GM18526 (cell line): ENCODE measurements around the gene KCNAB1.

Experiments
- POLR2A ChIP-seq: IDR thresholded peaks from 3 replicates; pipeline ENCODE4 v1.6.1; 2011; ENCODE audit not compliant: insufficient read length; ENCODE audit errors: extremely low read depth

Gene KCNAB1

GRCh38 chr3:156230278-156230900 lies 110.0 kb downstream of the KCNAB1 start:
- no peak for TF ChIP-seq POLR2A

GRCh38 chr3:156233876-156234275 lies 113.5 kb downstream of the KCNAB1 start:
- no peak for TF ChIP-seq POLR2A

- no peak for TF ChIP-seq POLR2A
Observed at GRCh38 chr3:156236556-156237260, 116.3 kb downstream of the KCNAB1 start.

- no peak for TF ChIP-seq POLR2A
Observed at GRCh38 chr3:156240642-156241041, 120.3 kb downstream of the KCNAB1 start.

- no peak for TF ChIP-seq POLR2A
Observed at GRCh38 chr3:156246961-156247725, 126.8 kb downstream of the KCNAB1 start.

GRCh38 chr3:156250550-156250949 lies 130.2 kb downstream of the KCNAB1 start:
- TF ChIP-seq POLR2A = no peak

- TF ChIP-seq POLR2A = no peak
Observed at GRCh38 chr3:156251424-156251823, 131.0 kb downstream of the KCNAB1 start.

GRCh38 chr3:156252656-156253055 lies 132.3 kb downstream of the KCNAB1 start:
- TF ChIP-seq POLR2A = no peak

- no peak for TF ChIP-seq POLR2A
Observed at GRCh38 chr3:156253150-156253549, 132.8 kb downstream of the KCNAB1 start.

GRCh38 chr3:156256256-156256655 lies 135.9 kb downstream of the KCNAB1 start:
- no peak for TF ChIP-seq POLR2A

GRCh38 chr3:156256945-156257344 lies 136.6 kb downstream of the KCNAB1 start:
- TF ChIP-seq POLR2A = no peak

- no peak for TF ChIP-seq POLR2A
Observed at GRCh38 chr3:156258301-156258700, 137.9 kb downstream of the KCNAB1 start.

GRCh38 chr3:156259896-156260295 lies 139.5 kb downstream of the KCNAB1 start:
- no peak for TF ChIP-seq POLR2A

- no peak for TF ChIP-seq POLR2A
Observed at GRCh38 chr3:156260331-156260730, 140.0 kb downstream of the KCNAB1 start.

GRCh38 chr3:156264771-156265170 lies 144.4 kb downstream of the KCNAB1 start:
- no peak for TF ChIP-seq POLR2A

- TF ChIP-seq POLR2A = no peak
Observed at GRCh38 chr3:156271508-156271907, 151.1 kb downstream of the KCNAB1 start.
